Measurements from ENCODE around the gene EIF3M.

DNA sequence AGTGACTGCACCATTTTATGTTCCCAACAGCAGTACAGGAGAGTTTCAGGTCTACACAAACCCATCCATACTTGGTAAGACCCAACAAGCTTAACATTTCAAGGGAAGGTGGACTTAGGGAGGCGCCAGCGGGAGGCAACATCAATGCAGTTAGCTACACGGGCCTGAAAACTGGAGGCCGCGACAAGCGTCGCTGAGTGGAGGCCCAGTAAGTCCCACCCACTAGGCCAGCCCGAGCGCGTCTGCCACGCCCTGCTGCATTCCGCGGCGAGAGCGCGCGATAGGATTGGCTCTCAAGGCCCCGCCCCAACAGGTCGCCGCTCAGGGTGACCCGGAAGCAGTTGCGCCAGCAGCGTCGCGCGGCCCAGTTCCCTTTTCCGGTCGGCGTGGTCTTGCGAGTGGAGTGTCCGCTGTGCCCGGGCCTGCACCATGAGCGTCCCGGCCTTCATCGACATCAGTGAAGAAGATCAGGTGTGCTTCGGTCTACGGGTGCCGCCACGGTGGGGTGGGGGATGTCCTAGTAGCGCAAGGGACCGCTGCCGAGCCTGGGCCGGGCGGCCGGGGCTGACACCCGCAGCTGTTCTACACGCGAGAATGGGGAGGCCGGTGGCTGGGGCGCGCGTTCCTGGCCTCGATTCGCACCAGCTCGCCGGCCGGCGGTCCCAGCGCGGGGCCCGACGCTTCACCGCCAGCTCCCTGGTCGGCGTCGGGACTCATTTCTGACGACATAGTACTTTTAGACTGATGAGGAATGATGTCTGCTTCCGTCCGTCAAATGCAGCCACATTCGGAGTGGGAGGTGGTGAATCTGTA is at the start of gene EIF3M:
- TF ChIP-seq CTCF (IDR thresholded peaks at IDR 0.05) (no peak), POLR2A (IDR thresholded peaks at IDR 0.05) (peak in 2 of 4 donors; percentile 73 to 79)

All from esophagus squamous epithelium (tissue), 4 donors.